Heart left ventricle (tissue), 16 donors: ENCODE data around the gene RNF207. TPM values are rescaled to one million over a fixed set of nuclear protein-coding genes. Genes with fewer than 3 reads are reported as not detected.

Source experiments
- ATAC-seq, 4 donors: fragments of 200-7000 bp; cut with Tn5 transposase; one replicate each; pipeline ENCODE4 v1.9.1; 2020 to 2022; ENCODE audit warnings: moderate library complexity in 4 of 4, mild to moderate bottlenecking in 3 of 4, moderate number of reproducible peaks in 1 of 4
- DNase-seq, 5 donors: peaks; one replicate each; pipeline ENCODE4 v3.0.0-alpha.2; 2020
- H3K27ac ChIP-seq, 12 donors: fragments of 200-600 bp; sonication (generic) in 4 of 12; one replicate each; pipeline versions ENCODE4 v1.5.0 to v1.8.0; 2016 to 2022; ENCODE audit warnings: mild to moderate bottlenecking in 2 of 12
- H3K27me3 ChIP-seq, 9 donors: fragments of 200-600 bp; sonication (generic) in 2 of 9; one replicate each; pipeline versions ENCODE4 v1.5.1 to v1.8.0; 2016 to 2022; ENCODE audit warnings: mild to moderate bottlenecking in 3 of 9
- H3K36me3 ChIP-seq, 9 donors: fragments of 200-600 bp; sonication (generic) in 2 of 9; one replicate each; pipeline versions ENCODE4 v1.5.0 to v1.8.0; 2018 to 2022; ENCODE audit warnings: mild to moderate bottlenecking in 2 of 9
- H3K4me1 ChIP-seq, 12 donors: fragments of 200-600 bp; sonication (generic) in 4 of 12; one replicate each; pipeline versions ENCODE4 v1.5.0 to v1.8.0; 2016 to 2022; ENCODE audit warnings: mild to moderate bottlenecking in 3 of 12
- H3K4me3 ChIP-seq, 12 donors: fragments of 200-600 bp; sonication (generic) in 4 of 12; one replicate each; pipeline versions ENCODE4 v1.5.0 to v1.8.0; 2017 to 2022; ENCODE audit warnings: mild to moderate bottlenecking in 9 of 12, moderate library complexity in 4 of 12
- H3K9me3 ChIP-seq, 12 donors: fragments of 200-600 bp; sonication (generic) in 4 of 12; one replicate each; pipeline versions ENCODE4 v1.5.0 to v1.8.0; 2016 to 2022; ENCODE audit warnings: mild to moderate bottlenecking in 1 of 12
- CTCF ChIP-seq, 12 donors: fragments of 200-600 bp; sonication (generic) in 4 of 12; IDR thresholded peaks; one replicate each; pipeline versions ENCODE4 v1.5.0 to v1.8.0; 2018 to 2022; ENCODE audit warnings: antibody characterized with exemption in 12 of 12, mild to moderate bottlenecking in 5 of 12
- POLR2A ChIP-seq, 2 donors: fragments of 450-650 bp; IDR thresholded peaks; one replicate each; pipeline ENCODE4 v1.6.1; 2017; ENCODE audit warnings: antibody characterized with exemption in 2 of 2, mild to moderate bottlenecking in 2 of 2, moderate library complexity in 2 of 2
- WGBS, 4 donors: extraction: QIAGEN DNeasy Blood & Tissue Kit in 2 of 4; methylation state at CpG; one replicate each; pipeline versions ENCODE4 v1.1.5 to v1.1.7; 2013 to 2018; 5-methylcytosine and 5-hydroxymethylcytosine counted together
- intact Hi-C, 10 donors: fragments of 100-400 bp; cut with DNase I; formaldehyde crosslinking; loops; one replicate each; pipeline versions ENCODE4 v1.11.1 to v1.14.2; 2022
- polyA plus RNA-seq, 2 donors: library from polyadenylated mRNA; stranded (reverse); fragments of 200-250 nt; gene quantifications; one replicate each; pipeline ENCODE4 v1.2.3, GENCODE V29; 2013
- total RNA-seq, 9 donors: library from RNA; depleted of rRNA in 2 of 9; stranded (reverse); fragments of >200 nt in 2 of 9; fragmentation: NEBNext Ultra II Directional in 3 of 9; extraction: Animal tissue kit (Norgen Biotek cat#: 25700) in 3 of 9; gene quantifications; one replicate each; pipeline versions ENCODE4 v1.1.0 to v1.2.4, GENCODE V29; 2016 to 2023
- donor health status: ischemic (EF 13 %, LVEDD 7.1; RV severe dilation, severe dysfunction).
- donor health status: healthy with polysubstance abuse.
- donor health status: DM: no; HTN: yes; CAD: no.
- donor health status: DM: no; HTN: no; CAD: no.
- donor health status: ischemic (EF 25% LVEDD 6.9; RV normal size, moderate dysfunction).
- donor health status: ischemic (EF 25% LVEDD 5.7; RV mildly dilated, moderate dysfunction).
- donor health status: healthy.
- donor health status: DM: yes; HTN: yes; CAD: no.
- donor health status: ischemic (EF 35%, LVEDD 5.7; RV mildly dilated, moderate dysfunction).
- donor health status: nonischemic (EF 11% LVEDD 7.7; RV severe dilation, severe dysfunction).
- donor health status: DM: yes; HTN: yes; CAD: no.
- donor health status: PGD.
- donor health status: ischemic (EF 29% LVEDD 5.4; RV normal size, mild dysfunction).
- donor health status: nonischemic (EF 23%, LVEDD 6.1; RV moderate dilation, normal function).

The RNF207 gene
- total and polyA plus RNA-seq, 11 donors, result 10.6 to 126 (median 58.2) TPM

GRCh38 chr1:6269720-6270400, 63.9 kb downstream of the RNF207 start:
- ATAC-seq (no peak), DNase-seq (no peak)
- no peaks in the 10 kb centered on the region for H3K36me3 ChIP-seq
- no peak overlapping the region for H3K4me3 ChIP-seq
- TF ChIP-seq CTCF (IDR thresholded peaks at IDR 0.05), result no peak
- TF ChIP-seq POLR2A (IDR thresholded peaks at IDR 0.05), result no peak
- H3K27ac ChIP-seq, result no peak overlapping the region
- no peaks in the 10 kb centered on the region for H3K9me3 ChIP-seq
- H3K4me1 ChIP-seq, result peaks cover 0 to 5% (median 0%) of the 10 kb centered on the region in 12 donors
- no peaks in the 10 kb centered on the region for H3K27me3 ChIP-seq
- 81 to 88% (median 84%) methylated on average over 20 to 22 of the region's 22 CpGs for WGBS, 4 donors
- intact Hi-C loops, result loop anchor here in 1 of 10 donors (5.0 kb wide), 1 partner anchor 72 kb away; no protein-coding TSS in a partner anchor

DNA sequence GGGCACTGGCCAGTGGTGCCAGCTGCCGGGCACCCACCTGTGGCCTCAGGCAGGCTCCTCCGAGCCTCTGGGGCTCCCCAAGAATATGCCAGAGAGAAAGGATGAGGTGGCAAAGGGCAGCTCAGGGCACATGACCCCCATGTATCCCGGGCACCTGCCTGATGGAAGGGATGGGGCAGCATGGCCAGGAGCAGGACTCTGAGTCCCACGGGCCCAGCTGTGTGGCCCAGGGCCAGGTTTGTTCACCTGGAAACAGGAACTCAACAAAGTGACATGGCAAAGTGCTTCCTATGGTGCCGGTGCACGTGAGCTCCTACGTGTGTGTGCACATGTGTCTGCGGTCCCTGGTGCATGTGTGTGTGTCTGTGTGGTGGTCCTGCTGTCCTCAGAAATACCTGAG, 64.5 kb downstream of the RNF207 start:
- no peak for ATAC-seq
- intact Hi-C loops, result no loop called here
- no peaks in the 10 kb centered on the region for H3K27me3 ChIP-seq
- TF ChIP-seq POLR2A (IDR thresholded peaks at IDR 0.05) (no peak), CTCF (IDR thresholded peaks at IDR 0.05) (no peak)
- no peak overlapping the region for H3K4me3 ChIP-seq
- peaks cover 0 to 5% (median 0%) of the 10 kb centered on the region in 12 donors for H3K4me1 ChIP-seq
- DNase-seq, result no peak
- no peaks in the 10 kb centered on the region for H3K9me3 ChIP-seq
- 73 to 93% (median 81%) methylated on average over 3 to 8 of the region's 8 CpGs for WGBS, 4 donors
- no peaks in the 10 kb centered on the region for H3K36me3 ChIP-seq
- H3K27ac ChIP-seq, result no peak overlapping the region

Other genes with a start within 250 kb of the RNF207 start
- gene NPHP4, start 213.7 kb upstream of the RNF207 start, total RNA-seq, result 1 to 10 TPM; 2.5 to 6.3 (median 3.6) TPM
- 1 to 10 TPM; 2.1 to 3.1 TPM for gene NPHP4, start 213.7 kb upstream of the RNF207 start, polyA plus RNA-seq
- gene KCNAB2, start 160.2 kb upstream of the RNF207 start, total RNA-seq, result 10 to 100 TPM; 22.7 to 51.4 (median 30.3) TPM
- gene KCNAB2, start 160.2 kb upstream of the RNF207 start, polyA plus RNA-seq, result 10 to 100 TPM; 10.7 to 17.1 TPM
- gene CHD5, start 25.8 kb upstream of the RNF207 start, total RNA-seq, result 1 to 10 TPM in 1 of 9 donors, under 1 TPM in 6, not detected in 2; 0.07 to 1.3 (median 0.32) TPM
- gene CHD5, start 25.8 kb upstream of the RNF207 start, polyA plus RNA-seq, result under 1 TPM; 0.07 to 0.08 TPM
- 100 to 1,000 TPM in 7 of 9 donors, 10 to 100 TPM in 2; 63.6 to 343 (median 241) TPM for gene RPL22, start 6.5 kb upstream of the RNF207 start, total RNA-seq
- gene RPL22, start 6.5 kb upstream of the RNF207 start, polyA plus RNA-seq, result 100 to 1,000 TPM; 198 to 353 TPM
- 100 to 1,000 TPM in 2 of 9 donors, 10 to 100 TPM in 7; 48.7 to 102 (median 64.1) TPM for gene ICMT, start 29.8 kb downstream of the RNF207 start, total RNA-seq
- 10 to 100 TPM; 26.8 to 61.6 TPM for gene ICMT, start 29.8 kb downstream of the RNF207 start, polyA plus RNA-seq
- gene HES3, start 38.1 kb downstream of the RNF207 start, total RNA-seq, result not detected
- gene HES3, start 38.1 kb downstream of the RNF207 start, polyA plus RNA-seq, result not detected
- 10 to 100 TPM in 1 of 9 donors, 1 to 10 TPM in 8; 2.7 to 30.0 (median 4.8) TPM for gene GPR153, start 55.0 kb downstream of the RNF207 start, total RNA-seq
- 1 to 10 TPM; 2.7 to 4.7 TPM for gene GPR153, start 55.0 kb downstream of the RNF207 start, polyA plus RNA-seq
- 10 to 100 TPM in 7 of 9 donors, 1 to 10 TPM in 2; 5.7 to 34.0 (median 12.6) TPM for gene ACOT7, start 187.6 kb downstream of the RNF207 start, total RNA-seq
- gene ACOT7, start 187.6 kb downstream of the RNF207 start, polyA plus RNA-seq, result 10 to 100 TPM in 1 of 2 donors, 1 to 10 TPM in 1; 6.2 to 38.9 TPM
- gene HES2, start 213.8 kb downstream of the RNF207 start, total RNA-seq, result under 1 TPM in 1 of 9 donors, not detected in 8; 0.14 TPM
- under 1 TPM; 0.04 to 0.12 TPM for gene HES2, start 213.8 kb downstream of the RNF207 start, polyA plus RNA-seq
- 1 to 10 TPM in 1 of 9 donors, under 1 TPM in 3, not detected in 5; 0.15 to 1.3 (median 0.42) TPM for gene ESPN, start 218.7 kb downstream of the RNF207 start, total RNA-seq
- gene ESPN, start 218.7 kb downstream of the RNF207 start, polyA plus RNA-seq, result under 1 TPM in 1 of 2 donors, not detected in 1; 0.10 TPM